Fibroblast of skin of back (primary cell): ENCODE results near the gene ATP6V1A.
A peak's percentile ranks its signal among the peaks of the same experiment; 100 is the strongest.
"Not testable (repeated sequence)": the region's sequence is repeated elsewhere in the genome, so short reads cannot be mapped to it uniquely, and the experiment has no call there.

ENCODE experiments used
- DNase-seq: peaks from one replicate; pipeline ENCODE4 v3.0.0-alpha.2; 2013

The ATP6V1A gene

DNA sequence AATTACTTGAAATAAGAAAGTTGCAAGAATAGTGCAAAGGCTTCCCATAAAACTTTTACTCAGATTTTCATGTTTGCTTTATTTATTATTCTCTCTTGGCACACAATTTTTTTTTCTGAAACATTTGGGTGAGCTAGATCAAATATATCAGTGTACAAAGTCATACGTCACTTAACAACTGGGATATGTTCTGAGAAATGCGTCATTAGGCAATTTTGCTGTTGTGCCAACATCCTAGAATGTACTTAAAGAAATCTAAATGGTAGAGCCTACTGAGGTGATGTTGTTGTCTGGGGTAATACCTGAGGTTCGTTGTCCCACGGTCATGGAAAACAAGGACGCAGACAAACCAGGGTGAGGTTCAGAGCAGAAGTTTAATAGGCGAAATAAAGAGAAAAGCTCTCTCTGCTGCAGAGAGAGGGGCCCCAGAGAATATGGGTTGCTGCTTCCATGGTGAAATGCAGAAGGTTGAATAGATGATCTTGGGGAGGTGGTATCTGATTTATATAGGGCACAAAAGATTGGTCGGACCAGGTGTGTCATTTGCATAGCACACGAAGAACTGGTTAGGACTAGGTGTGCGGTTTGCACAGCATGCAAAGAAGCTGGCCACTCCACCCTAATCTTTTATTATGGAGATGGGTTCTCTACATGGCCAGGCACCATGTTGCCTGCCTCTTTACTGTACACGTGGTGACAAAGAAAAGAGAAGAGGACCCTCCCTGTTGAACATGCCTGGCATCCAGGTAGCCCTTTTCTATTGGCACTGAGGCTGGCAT lies 82.9 kb downstream of the ATP6V1A start:
- DNase-seq, result no peak

- DNase-seq, result no peak
These were observed 84.2 kb downstream of the ATP6V1A start for GRCh38 chr3:113831103-113831355.

DNA sequence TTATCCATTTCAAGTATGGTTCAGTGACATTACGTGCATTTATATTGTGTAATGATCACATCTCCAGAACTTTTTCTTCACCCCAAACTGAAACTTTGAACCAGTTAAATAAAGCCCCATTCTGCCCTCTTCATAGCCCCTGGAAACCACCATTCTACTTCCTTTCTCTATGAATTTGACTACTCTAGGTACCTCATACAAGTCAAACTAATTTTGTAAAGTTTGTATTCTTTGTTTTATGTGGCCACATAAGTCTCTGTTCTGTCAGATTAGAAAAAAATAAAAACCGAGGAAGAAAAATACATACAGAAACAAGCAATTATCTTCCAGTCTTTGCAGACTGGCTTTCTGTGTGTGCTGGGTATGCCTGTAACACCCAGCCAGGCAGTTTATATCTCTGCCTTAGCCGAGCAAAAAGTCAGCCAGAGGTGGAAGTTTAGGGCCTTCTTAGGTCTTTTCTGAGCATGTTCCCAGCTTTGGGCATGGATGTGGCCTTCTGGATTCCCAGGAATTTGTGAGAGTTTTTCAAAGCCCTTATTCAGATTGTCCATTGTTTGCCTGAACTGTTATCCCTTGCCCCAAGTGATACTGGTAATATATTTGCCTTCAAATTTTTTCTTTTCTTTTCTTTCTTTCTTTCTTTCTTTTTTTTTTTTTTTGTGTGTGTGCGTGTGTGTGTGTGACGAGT lies 85.8 kb downstream of the ATP6V1A start:
- peak; percentile 53 for DNase-seq

DNA sequence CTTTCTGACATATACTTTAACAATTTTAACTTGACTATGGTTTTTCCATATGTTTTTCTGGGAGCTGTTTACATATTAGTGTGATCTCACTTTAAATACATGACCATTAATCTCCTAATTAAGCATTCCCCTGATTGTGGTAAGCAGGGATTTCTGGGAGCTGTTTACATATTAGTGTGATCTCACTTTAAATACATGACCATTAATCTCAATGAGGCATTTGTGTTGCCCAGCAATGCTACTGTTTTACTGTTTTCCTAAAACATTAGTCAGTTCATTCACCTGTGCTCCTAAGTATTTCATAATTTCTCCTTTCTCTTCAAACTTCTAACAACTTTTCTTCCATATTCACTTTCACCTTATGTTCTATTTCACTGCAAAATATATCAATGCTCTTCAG lies 88.1 kb downstream of the ATP6V1A start:
- no peak for DNase-seq

DNA sequence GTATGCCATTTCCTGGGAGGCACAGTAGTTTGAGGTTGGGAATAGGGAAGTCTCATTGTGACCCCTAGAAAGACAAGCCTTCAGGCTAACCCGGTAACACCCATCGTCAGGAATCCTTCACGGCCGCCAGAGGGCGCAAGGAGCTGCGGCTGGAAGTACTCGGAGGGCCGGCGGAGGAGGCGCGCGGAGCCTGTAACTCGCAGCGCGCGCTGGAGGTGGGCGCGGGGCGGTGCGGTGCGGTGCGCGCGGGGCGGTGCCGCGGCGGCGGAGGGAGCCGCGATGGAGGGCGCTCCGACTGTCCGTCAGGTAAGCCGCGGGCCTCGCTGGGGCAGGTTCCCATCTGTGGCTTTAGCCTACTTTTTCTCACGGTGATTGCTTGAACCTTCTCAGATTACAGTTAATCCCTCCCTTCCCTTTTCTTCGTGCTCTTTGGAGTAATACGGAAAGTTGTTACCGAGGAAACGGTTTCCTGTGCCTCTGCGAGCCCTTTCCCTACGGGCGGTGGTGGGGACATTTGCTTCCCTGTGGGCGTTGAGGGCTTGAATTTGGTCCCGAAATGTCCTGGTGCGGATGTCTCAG lies 91.9 kb downstream of the ATP6V1A start, which contains the start of gene GRAMD1C:
Gene GRAMD1C (plus strand): TSS at position 158 of the 579 bp plus-strand sequence. CDS start 122 bp downstream, at position 280.
- DNase-seq, result peak; percentile 86

GRCh38 chr3:113839551-113839950 lies 92.7 kb downstream of the ATP6V1A start:
- DNase-seq, result no peak

DNA sequence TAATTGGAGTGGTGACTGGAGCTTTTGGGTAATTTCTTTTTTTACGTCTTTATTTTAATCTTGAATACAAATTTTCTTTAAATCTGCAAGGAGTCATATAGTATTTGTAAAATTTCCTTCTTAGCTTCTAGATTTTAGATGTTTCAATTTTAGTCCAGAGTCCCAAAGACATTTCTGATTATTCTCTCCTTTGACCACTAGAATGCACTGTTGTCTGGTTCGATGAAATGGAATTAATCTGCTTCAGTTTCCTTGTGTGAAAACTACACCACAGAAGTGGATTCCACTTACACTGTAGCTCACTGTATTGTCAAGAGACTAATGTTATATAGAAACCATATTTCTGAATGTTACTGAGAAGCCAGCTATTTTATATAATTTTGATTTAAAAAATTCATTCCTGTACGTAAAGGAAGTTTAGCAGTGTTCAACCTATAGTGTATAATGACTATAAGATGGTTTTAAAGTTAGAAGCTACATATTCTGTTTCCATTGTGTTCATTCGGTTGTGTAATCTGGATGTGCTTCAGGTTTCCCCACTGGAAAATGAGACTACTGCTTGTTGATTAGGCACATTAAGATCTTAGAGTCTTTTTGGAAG lies 97.9 kb downstream of the ATP6V1A start:
- DNase-seq, result peak; percentile 50

GRCh38 chr3:113847247-113847646 lies 100.4 kb downstream of the ATP6V1A start:
- no peak for DNase-seq

DNA sequence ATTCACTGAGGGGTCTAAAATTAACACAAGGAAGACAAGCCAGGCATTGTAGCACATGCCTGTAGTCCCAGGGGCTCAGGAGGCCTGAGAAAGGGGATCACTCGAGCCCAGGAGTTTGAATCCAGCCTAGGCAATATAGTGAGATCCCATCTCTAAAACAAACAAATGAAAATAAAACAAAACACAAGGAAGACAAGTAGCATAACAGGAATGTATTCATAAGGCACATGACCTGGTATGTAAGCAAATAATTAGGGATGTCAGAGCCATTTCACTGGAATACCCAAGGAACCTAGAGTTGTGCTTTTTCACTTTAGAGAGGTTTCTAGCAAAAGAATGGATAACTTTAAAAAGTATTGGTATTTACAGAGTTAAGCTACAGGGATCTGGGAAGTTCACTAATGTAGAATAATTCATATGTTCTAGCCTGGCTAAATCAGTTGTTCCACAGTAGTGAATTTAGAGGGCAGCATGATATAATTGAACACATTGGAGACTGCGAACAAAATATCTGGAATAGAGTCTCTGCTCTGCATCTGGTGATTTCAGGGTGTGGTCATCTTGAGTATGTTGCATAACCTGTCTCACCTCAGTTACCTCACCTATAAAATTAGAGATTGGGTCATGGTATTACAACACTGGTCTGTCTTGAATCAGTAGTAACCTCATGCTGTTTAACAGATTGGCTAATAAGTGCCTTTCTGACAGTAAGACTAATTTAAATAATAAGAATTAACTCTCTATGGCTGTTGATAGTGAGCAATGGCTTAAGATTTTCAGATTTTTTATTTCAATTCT lies 101.0 kb downstream of the ATP6V1A start:
- DNase-seq, result peak; percentile 7

GRCh38 chr3:113849071-113849470 lies 102.2 kb downstream of the ATP6V1A start:
- not testable (repeated sequence) for DNase-seq

DNA sequence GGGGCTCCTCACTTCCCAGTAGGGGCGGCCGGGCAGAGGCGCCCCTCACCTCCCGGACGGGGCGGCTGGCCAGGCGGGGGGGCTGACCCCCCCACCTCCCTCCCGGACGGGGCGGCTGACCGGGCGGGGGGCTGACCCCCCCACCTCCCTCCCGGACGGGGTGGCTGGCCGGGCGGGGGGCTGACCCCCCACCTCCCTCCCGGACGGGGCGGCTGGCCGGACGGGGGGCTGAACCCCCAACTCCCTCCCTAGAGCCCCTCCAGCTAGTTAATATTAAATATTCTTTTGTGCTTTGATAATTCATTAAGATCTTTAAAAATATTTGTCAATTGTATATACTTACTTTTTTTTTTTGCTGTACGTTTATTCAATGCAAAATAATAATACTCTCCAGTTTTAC lies 103.0 kb downstream of the ATP6V1A start:
- not testable (repeated sequence) for DNase-seq

DNA sequence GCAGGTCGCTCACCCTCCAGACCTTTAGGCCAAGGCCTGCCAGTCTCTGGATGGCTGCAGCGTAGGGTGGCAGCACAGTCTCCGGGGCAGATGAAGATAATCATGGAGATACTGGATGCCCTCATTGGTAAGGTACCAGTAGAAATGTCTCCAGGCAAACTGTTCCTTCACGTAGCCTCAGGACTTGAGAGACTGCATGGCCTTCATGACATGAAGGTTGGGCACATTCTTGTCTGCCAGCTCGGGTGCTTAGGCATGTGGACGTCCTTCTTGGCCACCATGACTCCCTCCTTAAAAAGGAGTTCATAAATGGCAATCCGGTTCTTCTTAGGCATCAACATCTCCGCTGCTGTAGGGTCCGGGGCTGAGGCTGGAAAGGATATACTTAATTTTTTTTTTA lies 103.6 kb downstream of the ATP6V1A start:
- not testable (repeated sequence) for DNase-seq

GRCh38 chr3:113852506-113852905 lies 105.7 kb downstream of the ATP6V1A start:
- DNase-seq, result no peak
